ENCODE data around the gene CGREF1. TPM values are rescaled to one million over a fixed set of nuclear protein-coding genes. Genes with fewer than 3 reads are reported as not detected.
"Not testable (repeated sequence)": the region's sequence is repeated elsewhere in the genome, so short reads cannot be mapped to it uniquely, and the experiment has no call there.

Gene CGREF1
- polyA plus RNA-seq, 4 donors: 3.8 to 7.8 (median 4.5) TPM

DNA sequence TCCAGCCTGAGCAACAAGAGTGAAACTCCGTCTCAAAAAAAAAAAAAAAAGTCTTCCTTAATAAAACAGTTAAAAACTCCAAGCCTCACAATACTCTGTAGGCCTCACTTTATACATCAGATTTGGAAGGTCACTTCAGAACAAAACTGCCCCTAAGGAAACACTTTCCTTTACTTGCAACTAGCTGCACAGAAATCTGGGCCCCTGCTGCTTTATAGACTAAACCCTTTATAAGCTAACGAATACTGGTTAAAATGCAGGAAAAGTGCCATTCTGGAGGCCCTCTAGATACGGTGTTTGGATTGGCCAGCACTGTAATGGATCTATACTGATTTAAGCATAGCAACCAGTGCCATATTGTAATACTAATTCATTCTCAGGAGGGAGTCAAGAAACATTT is 6.2 kb upstream of the CGREF1 start:
- WGBS, 3 donors: 81 to 90% (median 88%) methylated on average over 3 of the region's 3 CpGs
- H3K4me1 ChIP-seq (ENCODE audit: control insufficient read depth in 3 of 3, insufficient read depth in 2 of 3, low read depth in 1 of 3, low read length in 2 of 3): peaks cover 0 to 12% (median 0%) of the 10 kb centered on the region in 3 donors
- no peak overlapping the region for H3K27ac ChIP-seq (ENCODE audit: low read depth in 1 of 3, low read length in 2 of 3)
- H3K27me3 ChIP-seq (ENCODE audit: control insufficient read depth in 3 of 3, insufficient read depth in 3 of 3, low read length in 3 of 3): peaks cover 0 to 14% (median 0%) of the 10 kb centered on the region in 3 donors
- DNase-seq (no peak), FAIRE-seq (no peak)
- H3K4me3 ChIP-seq (ENCODE audit: low read depth in 1 of 3, low read length in 3 of 3): no peak overlapping the region
- H3K36me3 ChIP-seq (ENCODE audit: control insufficient read depth in 3 of 3, insufficient read depth in 2 of 3, low read depth in 1 of 3, low read length in 3 of 3): peaks cover under 1 to 14% (median 2%) of the 10 kb centered on the region in 3 donors
- H3K9me3 ChIP-seq (ENCODE audit: control insufficient read depth in 2 of 2, insufficient read depth in 1 of 2, low read depth in 1 of 2, low read length in 1 of 2): no peaks in the 10 kb centered on the region

DNA sequence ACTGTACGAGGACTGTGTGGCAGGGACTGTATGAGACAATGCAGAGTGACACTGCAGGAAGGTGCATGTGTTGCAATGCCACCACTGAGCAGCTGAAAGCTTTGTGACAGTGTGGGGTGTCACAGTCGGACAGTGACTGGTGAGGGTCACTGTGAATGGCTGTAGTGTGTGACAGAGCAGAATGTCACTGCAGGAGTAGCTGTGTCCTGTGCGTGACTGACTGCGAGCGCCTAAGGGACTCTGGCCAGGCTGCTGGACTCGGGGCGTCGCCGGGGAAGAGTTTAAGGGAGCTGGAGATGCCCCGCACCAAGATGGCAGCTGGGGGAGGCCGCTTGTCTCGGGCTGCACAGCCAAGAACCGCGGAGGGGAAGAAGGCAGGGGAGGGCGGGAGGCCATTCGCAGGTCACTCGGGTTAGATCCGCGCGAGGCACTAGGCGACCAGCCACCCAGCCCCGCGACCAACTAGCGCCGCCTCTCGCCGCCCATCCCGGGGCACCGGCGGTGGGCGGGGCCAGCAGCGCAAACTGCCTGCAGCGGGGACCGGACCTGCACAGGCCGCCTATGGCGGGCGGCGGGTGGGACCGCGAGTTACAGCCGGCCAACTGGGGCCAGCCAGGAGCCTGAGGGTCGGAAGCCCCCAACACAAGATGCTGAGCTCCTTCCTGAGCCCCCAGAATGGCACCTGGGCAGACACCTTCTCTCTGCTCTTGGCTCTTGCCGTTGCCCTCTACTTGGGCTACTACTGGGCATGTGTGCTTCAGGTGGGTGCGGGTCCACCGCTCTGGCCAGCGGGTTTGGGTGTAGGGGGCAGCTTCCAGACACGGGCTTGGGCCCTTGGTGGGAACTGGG is 4.6 kb upstream of the CGREF1 start, which contains the start of gene ABHD1:
TSS of gene ABHD1 (plus strand) at position 514 of the 849 bp plus-strand sequence. CDS start at position 648, 134 bp downstream.
- 3 to 5% (median 5%) methylated on average over 33 to 47 of the region's 47 CpGs for WGBS, 3 donors
- Histone ChIP-seq H3K36me3 (ENCODE audit: control insufficient read depth in 3 of 3, insufficient read depth in 2 of 3, low read depth in 1 of 3, low read length in 3 of 3) (no peaks in the 10 kb centered on the region), H3K27ac (ENCODE audit: low read depth in 1 of 3, low read length in 2 of 3) (peak within 1 kb of the TSS in 1 of 3 donors; percentile 2), H3K4me1 (ENCODE audit: control insufficient read depth in 3 of 3, insufficient read depth in 2 of 3, low read depth in 1 of 3, low read length in 2 of 3) (peaks cover 0 to 15% (median 0%) of the 10 kb centered on the region in 3 donors), H3K4me3 (ENCODE audit: low read depth in 1 of 3, low read length in 3 of 3) (peak within 1 kb of the TSS; percentile 13 to 63 (median 60)), H3K27me3 (ENCODE audit: control insufficient read depth in 3 of 3, insufficient read depth in 3 of 3, low read length in 3 of 3) (peaks cover 0 to 26% (median 0%) of the 10 kb centered on the region in 3 donors), H3K9me3 (ENCODE audit: control insufficient read depth in 2 of 2, insufficient read depth in 1 of 2, low read depth in 1 of 2, low read length in 1 of 2) (no peaks in the 10 kb centered on the region)
- peak; percentile 49 to 70 for DNase-seq
- no peak for FAIRE-seq

DNA sequence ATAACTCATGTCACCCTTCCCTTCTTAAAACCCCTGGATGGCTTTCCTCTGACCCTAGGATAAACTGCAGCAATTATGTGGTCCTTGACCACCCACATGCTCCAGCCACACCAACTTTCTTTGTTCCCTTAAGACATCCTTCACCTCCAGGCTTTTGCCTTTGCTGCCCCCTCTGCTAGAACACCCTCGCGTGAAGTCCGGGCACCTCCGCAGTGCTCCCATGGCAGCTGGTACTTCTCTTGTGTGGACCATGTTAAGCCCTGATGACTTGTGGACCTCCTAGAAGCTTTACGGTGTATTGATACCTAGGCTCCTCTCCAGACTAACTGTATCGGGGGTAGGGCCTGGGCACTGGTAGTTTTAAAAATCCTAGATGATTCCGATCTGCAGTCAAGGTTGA is 3.9 kb upstream of the CGREF1 start:
- H3K27ac ChIP-seq (ENCODE audit: low read depth in 1 of 3, low read length in 2 of 3): no peak overlapping the region
- WGBS, 3 donors: 89 to 98% (median 92%) methylated on average over 7 of the region's 7 CpGs
- H3K4me1 ChIP-seq (ENCODE audit: control insufficient read depth in 3 of 3, insufficient read depth in 2 of 3, low read depth in 1 of 3, low read length in 2 of 3): peaks cover 0 to 21% (median 0%) of the 10 kb centered on the region in 3 donors
- FAIRE-seq (no peak), DNase-seq (no peak)
- peaks cover 0 to 34% (median 3%) of the 10 kb centered on the region in 3 donors for H3K27me3 ChIP-seq (ENCODE audit: control insufficient read depth in 3 of 3, insufficient read depth in 3 of 3, low read length in 3 of 3)
- no peaks in the 10 kb centered on the region for H3K9me3 ChIP-seq (ENCODE audit: control insufficient read depth in 2 of 2, insufficient read depth in 1 of 2, low read depth in 1 of 2, low read length in 1 of 2)
- no peaks in the 10 kb centered on the region for H3K36me3 ChIP-seq (ENCODE audit: control insufficient read depth in 3 of 3, insufficient read depth in 2 of 3, low read depth in 1 of 3, low read length in 3 of 3)
- H3K4me3 ChIP-seq (ENCODE audit: low read depth in 1 of 3, low read length in 3 of 3): no peak overlapping the region

DNA sequence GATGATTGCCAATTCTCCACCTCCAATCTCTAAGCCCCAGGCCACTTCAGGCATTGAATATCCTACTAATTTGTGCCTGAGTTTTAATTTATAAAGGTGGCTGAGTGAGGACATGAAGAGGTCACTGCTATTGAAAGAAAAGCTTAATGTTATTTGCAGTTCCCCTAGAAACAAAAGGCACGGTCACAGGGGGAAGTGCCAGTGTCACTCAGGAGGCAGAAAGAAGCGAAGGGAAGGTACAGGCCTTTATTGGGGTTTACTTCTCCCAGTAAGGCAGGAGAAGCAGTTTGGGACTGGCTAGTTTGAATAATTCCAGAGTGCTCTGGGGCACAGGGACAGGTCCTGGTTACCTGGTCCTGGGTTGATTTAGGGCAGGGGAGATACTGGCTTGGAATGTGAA is 3.0 kb upstream of the CGREF1 start:
- Histone ChIP-seq H3K27ac (ENCODE audit: low read depth in 1 of 3, low read length in 2 of 3) (no peak overlapping the region), H3K27me3 (ENCODE audit: control insufficient read depth in 3 of 3, insufficient read depth in 3 of 3, low read length in 3 of 3) (peaks cover 0 to 37% (median 6%) of the 10 kb centered on the region in 3 donors), H3K4me1 (ENCODE audit: control insufficient read depth in 3 of 3, insufficient read depth in 2 of 3, low read depth in 1 of 3, low read length in 2 of 3) (peaks cover 0 to 21% (median 0%) of the 10 kb centered on the region in 3 donors), H3K4me3 (ENCODE audit: low read depth in 1 of 3, low read length in 3 of 3) (no peak overlapping the region), H3K36me3 (ENCODE audit: control insufficient read depth in 3 of 3, insufficient read depth in 2 of 3, low read depth in 1 of 3, low read length in 3 of 3) (no peaks in the 10 kb centered on the region), H3K9me3 (ENCODE audit: control insufficient read depth in 2 of 2, insufficient read depth in 1 of 2, low read depth in 1 of 2, low read length in 1 of 2) (no peaks in the 10 kb centered on the region)
- 74 to 87% (median 84%) methylated on average over 2 of the region's 2 CpGs for WGBS, 3 donors
- DNase-seq (no peak), FAIRE-seq (no peak)

DNA sequence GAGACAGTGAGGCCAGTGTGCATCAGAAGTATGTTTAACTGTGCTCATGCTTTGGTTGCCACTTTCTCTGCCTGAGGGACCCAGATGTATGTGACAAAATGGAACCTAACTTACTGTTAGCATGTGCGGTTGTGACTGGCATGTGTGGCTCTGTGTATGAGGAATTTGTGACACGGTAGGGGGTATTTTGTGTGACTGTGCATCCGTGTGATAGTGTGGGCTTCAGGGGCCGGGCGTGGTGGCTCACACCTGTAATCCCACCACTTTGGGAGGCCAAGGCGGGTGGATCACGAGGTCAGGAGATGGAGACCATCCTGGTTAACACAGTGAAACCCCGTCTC is 372 bp upstream of the CGREF1 start:
- H3K9me3 ChIP-seq (ENCODE audit: control insufficient read depth in 2 of 2, insufficient read depth in 1 of 2, low read depth in 1 of 2, low read length in 1 of 2); H3K27ac ChIP-seq (ENCODE audit: low read depth in 1 of 3, low read length in 2 of 3); DNase-seq; FAIRE-seq; H3K36me3 ChIP-seq (ENCODE audit: control insufficient read depth in 3 of 3, insufficient read depth in 2 of 3, low read depth in 1 of 3, low read length in 3 of 3): not testable (repeated sequence)
- Histone ChIP-seq H3K27me3 (ENCODE audit: control insufficient read depth in 3 of 3, insufficient read depth in 3 of 3, low read length in 3 of 3) (peaks cover 0 to 37% (median 6%) of the 10 kb centered on the region in 3 donors), H3K4me3 (ENCODE audit: low read depth in 1 of 3, low read length in 3 of 3) (peak overlapping the region in 2 of 3 donors; percentile 6 to 42), H3K4me1 (ENCODE audit: control insufficient read depth in 3 of 3, insufficient read depth in 2 of 3, low read depth in 1 of 3, low read length in 2 of 3) (peaks cover 0 to 15% (median 0%) of the 10 kb centered on the region in 3 donors)
- WGBS, 3 donors: 75 to 84% (median 76%) methylated on average over 8 of the region's 8 CpGs

DNA sequence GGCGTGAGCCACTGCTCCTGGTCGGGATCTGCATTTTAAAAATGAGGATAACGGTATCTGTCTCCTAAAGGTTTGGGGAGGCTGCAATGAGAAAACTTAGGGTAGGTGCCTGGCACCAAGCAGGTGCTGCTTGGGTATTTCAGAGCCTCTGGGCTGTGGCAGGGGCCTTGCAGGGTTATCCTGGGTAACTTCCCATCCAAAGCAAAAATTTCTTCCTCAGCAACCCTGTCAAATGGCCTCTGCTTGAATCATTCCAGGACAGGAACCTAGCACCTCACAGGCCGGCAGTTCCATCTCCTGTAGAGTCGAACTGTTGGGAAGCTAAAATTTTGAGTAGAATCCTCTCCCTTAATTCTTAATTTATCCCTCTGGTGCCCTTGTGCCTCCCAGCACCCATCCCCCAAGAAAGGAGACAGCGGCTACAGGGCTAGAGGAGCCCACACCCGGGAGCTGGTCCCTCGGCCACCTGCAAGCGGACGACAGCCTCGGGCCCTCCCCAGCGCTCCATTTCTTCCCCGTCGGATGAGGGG is 868 bp downstream of the CGREF1 start:
- DNase-seq: no peak
- H3K9me3 ChIP-seq (ENCODE audit: control insufficient read depth in 2 of 2, insufficient read depth in 1 of 2, low read depth in 1 of 2, low read length in 1 of 2): no peaks in the 10 kb centered on the region
- H3K4me3 ChIP-seq (ENCODE audit: low read depth in 1 of 3, low read length in 3 of 3): peak overlapping the region in 2 of 3 donors; percentile 38 to 42
- H3K4me1 ChIP-seq (ENCODE audit: control insufficient read depth in 3 of 3, insufficient read depth in 2 of 3, low read depth in 1 of 3, low read length in 2 of 3): peaks cover 0 to 10% (median 0%) of the 10 kb centered on the region in 3 donors
- H3K36me3 ChIP-seq (ENCODE audit: control insufficient read depth in 3 of 3, insufficient read depth in 2 of 3, low read depth in 1 of 3, low read length in 3 of 3): no peaks in the 10 kb centered on the region
- H3K27ac ChIP-seq (ENCODE audit: low read depth in 1 of 3, low read length in 2 of 3): no peak overlapping the region
- FAIRE-seq: no peak
- peaks cover 0 to 34% (median 6%) of the 10 kb centered on the region in 3 donors for H3K27me3 ChIP-seq (ENCODE audit: control insufficient read depth in 3 of 3, insufficient read depth in 3 of 3, low read length in 3 of 3)
- WGBS, 3 donors: 29 to 41% (median 40%) methylated on average over 14 of the region's 14 CpGs

DNA sequence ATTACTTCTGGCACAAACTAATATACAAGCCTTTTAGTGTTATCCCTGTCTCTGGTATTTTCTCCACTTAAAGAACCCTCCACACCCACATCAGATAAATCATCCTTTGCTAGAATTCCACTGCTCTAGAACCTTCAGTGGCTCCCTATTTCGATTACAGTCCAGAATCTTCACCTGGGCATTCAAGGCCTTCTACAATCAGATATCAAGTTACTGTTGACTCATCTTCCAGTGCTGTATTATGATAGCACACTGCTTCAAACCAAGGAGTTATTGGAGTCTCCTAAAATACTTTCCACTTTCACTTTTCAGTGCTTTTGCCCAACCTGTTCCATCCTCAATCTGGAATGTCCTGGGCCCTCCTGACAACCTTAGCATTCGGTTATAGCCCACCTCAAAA is 3.4 kb downstream of the CGREF1 start:
- WGBS, 3 donors: 56 to 64% (median 60%) methylated on average over 2 of the region's 2 CpGs
- Histone ChIP-seq H3K36me3 (ENCODE audit: control insufficient read depth in 3 of 3, insufficient read depth in 2 of 3, low read depth in 1 of 3, low read length in 3 of 3) (no peaks in the 10 kb centered on the region), H3K27me3 (ENCODE audit: control insufficient read depth in 3 of 3, insufficient read depth in 3 of 3, low read length in 3 of 3) (peaks cover 0 to 23% (median 6%) of the 10 kb centered on the region in 3 donors), H3K27ac (ENCODE audit: low read depth in 1 of 3, low read length in 2 of 3) (no peak overlapping the region), H3K4me3 (ENCODE audit: low read depth in 1 of 3, low read length in 3 of 3) (no peak overlapping the region), H3K4me1 (ENCODE audit: control insufficient read depth in 3 of 3, insufficient read depth in 2 of 3, low read depth in 1 of 3, low read length in 2 of 3) (peaks cover 0 to 10% (median 0%) of the 10 kb centered on the region in 3 donors), H3K9me3 (ENCODE audit: control insufficient read depth in 2 of 2, insufficient read depth in 1 of 2, low read depth in 1 of 2, low read length in 1 of 2) (no peaks in the 10 kb centered on the region)
- FAIRE-seq (no peak), DNase-seq (no peak)

DNA sequence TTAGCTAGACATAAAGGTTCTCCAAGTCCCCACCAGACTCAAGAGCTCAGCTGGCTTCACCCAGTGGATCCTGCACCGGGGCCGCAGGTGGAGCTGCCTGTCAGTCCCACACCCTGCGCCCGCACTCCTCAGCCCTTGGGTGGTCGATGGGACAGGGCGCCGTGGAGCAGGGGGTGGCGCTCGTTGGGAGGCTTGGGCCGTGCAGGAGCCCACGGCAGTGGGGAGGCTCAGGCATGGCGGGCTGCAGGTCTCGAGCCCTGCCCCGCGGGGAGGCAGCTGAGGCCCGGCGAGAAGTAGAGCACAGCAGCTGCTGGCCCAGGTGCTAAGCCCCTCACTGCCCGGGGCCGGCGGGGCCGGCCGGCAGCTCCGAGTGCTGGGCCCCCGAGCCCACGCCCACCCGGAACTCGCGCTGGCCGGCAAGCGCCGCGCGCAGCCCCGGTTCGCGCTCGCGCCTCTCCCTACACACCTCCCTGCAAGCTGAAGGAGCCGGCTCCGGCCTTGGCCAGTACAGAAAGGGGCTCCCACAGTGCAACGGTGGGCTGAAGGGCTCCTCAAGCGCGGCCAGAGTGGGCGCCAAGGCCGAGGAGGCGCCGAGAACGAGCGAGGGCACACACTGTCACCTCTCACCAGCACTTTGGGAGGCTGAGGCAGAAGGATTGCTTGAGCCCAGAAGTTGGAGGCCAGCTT is 7.4 kb downstream of the CGREF1 start:
- not testable (repeated sequence) for H3K36me3 ChIP-seq (ENCODE audit: control insufficient read depth in 3 of 3, insufficient read depth in 2 of 3, low read depth in 1 of 3, low read length in 3 of 3); H3K4me1 ChIP-seq (ENCODE audit: control insufficient read depth in 3 of 3, insufficient read depth in 2 of 3, low read depth in 1 of 3, low read length in 2 of 3); H3K4me3 ChIP-seq (ENCODE audit: low read depth in 1 of 3, low read length in 3 of 3); H3K9me3 ChIP-seq (ENCODE audit: control insufficient read depth in 2 of 2, insufficient read depth in 1 of 2, low read depth in 1 of 2, low read length in 1 of 2); H3K27ac ChIP-seq (ENCODE audit: low read depth in 1 of 3, low read length in 2 of 3); DNase-seq; FAIRE-seq; H3K27me3 ChIP-seq (ENCODE audit: control insufficient read depth in 3 of 3, insufficient read depth in 3 of 3, low read length in 3 of 3)
- WGBS, 3 donors: 91 to 95% (median 92%) methylated on average over 37 to 49 of the region's 49 CpGs
